HEK293 (cell line): ENCODE results near the gene KIF13A.
"Not testable (repeated sequence)": the region's sequence is repeated elsewhere in the genome, so short reads cannot be mapped to it uniquely, and the experiment has no call there.

ENCODE experiments used
- CTCF ChIA-PET: fragments of 350-600 bp; formaldehyde crosslinking; extraction: SDS; loops from one replicate; lab custom pipeline; 2021; ENCODE audit warnings: antibody characterized with exemption; lab: Yijun Ruan, JAX
- POLR2A ChIA-PET: fragments of 300-600 bp; formaldehyde crosslinking; extraction: SDS; loops from one replicate; lab custom pipeline; 2020; ENCODE audit warnings: antibody characterized with exemption, inconsistent platforms; lab: Yijun Ruan, JAX
- H3K27ac ChIP-seq: fragments of 200-500 bp; sonication (Bioruptor generic); 2 replicates; pipeline ENCODE4 v1.5.1; 2014; ENCODE audit warnings: low read depth, low read length, control low read depth, inconsistent platforms; ENCODE audit errors: extremely low read depth
- H3K36me3 ChIP-seq, 2 experiments: fragments of 200-500 bp in 1 of 2; sonication (Bioruptor generic) in 1 of 2; 1 replicate in 1 of 2; 2 replicates in 1 of 2; pipeline ENCODE4 v1.5.1; 2014 to 2017; ENCODE audit warnings: inconsistent platforms in 2 of 2, low read length in 2 of 2; ENCODE audit not compliant: control insufficient read depth in 2 of 2, insufficient read depth in 1 of 2
- H3K4me1 ChIP-seq: fragments of 200-500 bp; sonication (Bioruptor generic); 2 replicates; pipeline ENCODE4 v1.5.1; 2014; ENCODE audit warnings: mild to moderate bottlenecking, low read length, inconsistent platforms; ENCODE audit not compliant: control insufficient read depth, insufficient read depth
- H3K4me3 ChIP-seq: 2 replicates; pipeline ENCODE4 v1.5.1; 2011; ENCODE audit warnings: low read depth, mild to moderate bottlenecking, control low read depth, low read length, moderate library complexity
- H3K9me3 ChIP-seq: fragments of 200-500 bp; sonication (Bioruptor generic); 2 replicates; pipeline ENCODE4 v1.5.1; 2014; ENCODE audit warnings: low read depth, low read length, inconsistent platforms; ENCODE audit not compliant: control insufficient read depth, insufficient read depth
- HOXC10 ChIP-seq: sonication (generic); formaldehyde crosslinking; IDR thresholded peaks from 2 replicates; pipeline ENCODE4 v1.8.1; 2023; ENCODE audit warnings: mild to moderate bottlenecking, missing genetic modification reagents
- KLF8 ChIP-seq: fragments of 450-650 bp; formaldehyde crosslinking; IDR thresholded peaks from 2 replicates; pipeline ENCODE4 v1.5.1; 2016; ENCODE audit warnings: missing biosample characterization, missing genetic modification characterization
- MYNN ChIP-seq: fragments of 450-650 bp; formaldehyde crosslinking; IDR thresholded peaks from 2 replicates; pipeline ENCODE4 v1.5.1; 2016; ENCODE audit warnings: missing biosample characterization, missing genetic modification characterization, borderline replicate concordance
- OVOL3 ChIP-seq: fragments of 450-650 bp; formaldehyde crosslinking; IDR thresholded peaks from 2 replicates; pipeline ENCODE4 v1.5.1; 2016; ENCODE audit warnings: missing biosample characterization, missing genetic modification characterization
- SALL2 ChIP-seq: fragments of 450-650 bp; formaldehyde crosslinking; IDR thresholded peaks from 2 replicates; pipeline ENCODE4 v1.5.0; 2017; ENCODE audit warnings: missing biosample characterization, mild to moderate bottlenecking, missing genetic modification characterization, borderline replicate concordance
- SCRT1 ChIP-seq: fragments of 450-650 bp; formaldehyde crosslinking; IDR thresholded peaks from 2 replicates; pipeline ENCODE4 v1.5.1; 2016; ENCODE audit warnings: missing biosample characterization, missing genetic modification characterization, borderline replicate concordance
- YY2 ChIP-seq: fragments of 450-650 bp; formaldehyde crosslinking; IDR thresholded peaks from 2 replicates; pipeline ENCODE4 v1.5.1; 2016; ENCODE audit warnings: missing biosample characterization, missing genetic modification characterization
- ZBTB7A ChIP-seq: fragments of 450-650 bp; formaldehyde crosslinking; IDR thresholded peaks from 2 replicates; pipeline ENCODE4 v1.5.1; 2016; ENCODE audit warnings: low read depth, missing biosample characterization, missing genetic modification characterization
- ZEB2 ChIP-seq: fragments of 450-650 bp; formaldehyde crosslinking; IDR thresholded peaks from 2 replicates; pipeline ENCODE4 v1.5.1; 2016; ENCODE audit warnings: missing biosample characterization, missing genetic modification characterization
- ZNF112 ChIP-seq: fragments of 450-650 bp; formaldehyde crosslinking; IDR thresholded peaks from 2 replicates; pipeline ENCODE4 v1.5.0; 2017; ENCODE audit warnings: missing biosample characterization, missing genetic modification characterization
- ZNF138 ChIP-seq: fragments of 450-650 bp; formaldehyde crosslinking; IDR thresholded peaks from 2 replicates; pipeline ENCODE4 v1.5.1; 2016; ENCODE audit warnings: missing biosample characterization, missing genetic modification characterization, borderline replicate concordance
- ZNF23 ChIP-seq: fragments of 450-650 bp; formaldehyde crosslinking; IDR thresholded peaks from 2 replicates; pipeline ENCODE4 v1.5.1; 2016; ENCODE audit warnings: missing biosample characterization, missing genetic modification characterization, borderline replicate concordance
- ZNF274 ChIP-seq, 2 experiments: fragments of 200-500 bp in 1 of 2; fragments of 450-650 bp in 1 of 2; sonication (Bioruptor generic) in 1 of 2; formaldehyde crosslinking in 1 of 2; IDR thresholded peaks; 2 replicates each; pipeline versions ENCODE4 v1.5.1 to v1.6.1; 2014 to 2016; ENCODE audit warnings: borderline replicate concordance in 1 of 2, inconsistent platforms in 1 of 2, low read length in 1 of 2, missing biosample characterization in 1 of 2, missing genetic modification characterization in 1 of 2
- ZNF324 ChIP-seq: fragments of 450-650 bp; formaldehyde crosslinking; IDR thresholded peaks from 2 replicates; pipeline ENCODE4 v1.5.1; 2016; ENCODE audit warnings: missing biosample characterization, missing genetic modification characterization
- ZNF341 ChIP-seq: fragments of 450-650 bp; formaldehyde crosslinking; IDR thresholded peaks from 2 replicates; pipeline ENCODE4; 2016; ENCODE audit warnings: low read depth, missing biosample characterization, missing genetic modification characterization
- ZNF521 ChIP-seq: fragments of 450-650 bp; formaldehyde crosslinking; IDR thresholded peaks from 2 replicates; pipeline ENCODE4 v1.5.1; 2017; ENCODE audit warnings: missing biosample characterization, mild to moderate bottlenecking, missing genetic modification characterization
- ZNF585B ChIP-seq: fragments of 450-650 bp; formaldehyde crosslinking; IDR thresholded peaks from 2 replicates; pipeline ENCODE4 v1.5.1; 2016; ENCODE audit warnings: missing biosample characterization, missing genetic modification characterization
- ZNF621 ChIP-seq: fragments of 450-650 bp; formaldehyde crosslinking; IDR thresholded peaks from 2 replicates; pipeline ENCODE4 v1.5.1; 2017; ENCODE audit warnings: missing biosample characterization, missing genetic modification characterization
- ZNF785 ChIP-seq: fragments of 450-650 bp; formaldehyde crosslinking; IDR thresholded peaks from 2 replicates; pipeline ENCODE4 v1.5.1; 2016; ENCODE audit warnings: missing biosample characterization, missing genetic modification characterization
- TF ChIP-seq, protein P1 (sequence below): fragments of 450-650 bp; formaldehyde crosslinking; IDR thresholded peaks from 2 replicates; pipeline ENCODE4 v1.5.1; 2017; ENCODE audit warnings: missing biosample characterization, missing genetic modification characterization
- TF ChIP-seq, protein P2 (sequence below): fragments of 450-650 bp; formaldehyde crosslinking; IDR thresholded peaks from 2 replicates; pipeline ENCODE4 v1.5.1; 2016; ENCODE audit warnings: missing biosample characterization, missing genetic modification characterization
- TF ChIP-seq, protein P3 (sequence below): fragments of 450-650 bp; formaldehyde crosslinking; IDR thresholded peaks from 2 replicates; pipeline ENCODE4 v1.5.1; 2016; ENCODE audit warnings: missing biosample characterization, missing genetic modification characterization
- TF ChIP-seq, protein P4 (sequence below): fragments of 450-650 bp; formaldehyde crosslinking; IDR thresholded peaks from 2 replicates; pipeline ENCODE4 v1.5.1; 2016; ENCODE audit warnings: missing biosample characterization, missing genetic modification characterization

KIF13A gene

DNA sequence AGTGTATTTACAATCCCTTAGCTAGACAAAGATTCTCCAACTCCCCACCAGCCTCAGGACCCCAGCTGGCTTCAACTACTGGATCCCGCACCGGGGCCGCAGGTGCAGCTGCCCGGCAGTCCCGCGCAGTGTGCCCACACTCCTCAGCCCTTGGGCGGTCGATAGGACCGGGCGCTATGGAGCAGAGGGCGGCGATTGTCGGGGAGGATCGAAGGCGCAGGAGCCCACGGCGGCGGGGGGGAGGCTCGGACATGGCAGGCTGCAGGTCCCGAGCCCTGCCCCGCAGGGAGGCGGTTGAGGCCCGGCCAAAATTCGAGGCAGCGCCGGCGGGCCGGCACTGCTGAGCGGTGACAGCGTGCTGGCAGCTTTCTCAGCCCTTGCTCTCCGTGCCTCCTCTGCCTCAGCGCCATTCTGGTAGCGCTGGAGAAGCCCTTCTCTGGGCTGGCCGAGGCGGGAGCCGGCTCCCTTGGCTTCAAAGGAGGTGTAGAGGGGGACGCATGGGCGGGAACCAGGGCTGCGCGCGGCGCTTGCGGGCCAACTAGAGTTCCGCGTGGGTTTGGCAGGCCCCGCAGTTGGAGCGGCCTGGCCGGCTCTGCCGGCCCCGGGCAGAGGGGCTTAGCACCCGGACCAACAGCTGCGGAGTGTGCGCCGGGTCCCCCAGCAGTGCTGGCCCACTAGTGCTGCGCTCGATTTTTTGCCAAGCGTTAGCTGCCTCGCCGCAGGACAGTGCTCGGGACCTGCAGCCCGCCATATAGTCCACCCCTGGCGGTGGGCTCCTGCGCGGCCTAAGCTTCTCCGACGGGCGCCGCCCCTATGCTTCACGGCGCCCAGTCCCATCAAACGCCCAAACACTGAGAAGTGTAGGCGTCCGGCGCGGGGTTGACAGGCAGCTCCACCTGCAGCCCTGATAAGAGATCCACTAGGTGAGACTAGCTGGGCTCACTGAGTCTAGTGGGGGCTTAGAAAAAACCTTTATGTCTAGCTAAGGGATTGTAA lies 32.4 kb upstream of the KIF13A start:
- no peak for TF ChIP-seq ZNF341 (tag by site-specific recombination)
- TF ChIP-seq ZNF785 (tag by site-specific recombination): no peak
- no peak for TF ChIP-seq OVOL3 (tag by site-specific recombination)
- no peak for TF ChIP-seq ZBTB7A
- no peak for TF ChIP-seq HOXC10
- TF ChIP-seq, protein P1, sequence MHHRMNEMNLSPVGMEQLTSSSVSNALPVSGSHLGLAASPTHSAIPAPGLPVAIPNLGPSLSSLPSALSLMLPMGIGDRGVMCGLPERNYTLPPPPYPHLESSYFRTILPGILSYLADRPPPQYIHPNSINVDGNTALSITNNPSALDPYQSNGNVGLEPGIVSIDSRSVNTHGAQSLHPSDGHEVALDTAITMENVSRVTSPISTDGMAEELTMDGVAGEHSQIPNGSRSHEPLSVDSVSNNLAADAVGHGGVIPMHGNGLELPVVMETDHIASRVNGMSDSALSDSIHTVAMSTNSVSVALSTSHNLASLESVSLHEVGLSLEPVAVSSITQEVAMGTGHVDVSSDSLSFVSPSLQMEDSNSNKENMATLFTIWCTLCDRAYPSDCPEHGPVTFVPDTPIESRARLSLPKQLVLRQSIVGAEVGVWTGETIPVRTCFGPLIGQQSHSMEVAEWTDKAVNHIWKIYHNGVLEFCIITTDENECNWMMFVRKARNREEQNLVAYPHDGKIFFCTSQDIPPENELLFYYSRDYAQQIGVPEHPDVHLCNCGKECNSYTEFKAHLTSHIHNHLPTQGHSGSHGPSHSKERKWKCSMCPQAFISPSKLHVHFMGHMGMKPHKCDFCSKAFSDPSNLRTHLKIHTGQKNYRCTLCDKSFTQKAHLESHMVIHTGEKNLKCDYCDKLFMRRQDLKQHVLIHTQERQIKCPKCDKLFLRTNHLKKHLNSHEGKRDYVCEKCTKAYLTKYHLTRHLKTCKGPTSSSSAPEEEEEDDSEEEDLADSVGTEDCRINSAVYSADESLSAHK (tag by site-specific recombination): no peak
- no peak for TF ChIP-seq ZNF521 (tag by site-specific recombination)
- no peak for TF ChIP-seq MYNN (tag by site-specific recombination)
- no peak for TF ChIP-seq ZNF324
- TF ChIP-seq, protein P2, sequence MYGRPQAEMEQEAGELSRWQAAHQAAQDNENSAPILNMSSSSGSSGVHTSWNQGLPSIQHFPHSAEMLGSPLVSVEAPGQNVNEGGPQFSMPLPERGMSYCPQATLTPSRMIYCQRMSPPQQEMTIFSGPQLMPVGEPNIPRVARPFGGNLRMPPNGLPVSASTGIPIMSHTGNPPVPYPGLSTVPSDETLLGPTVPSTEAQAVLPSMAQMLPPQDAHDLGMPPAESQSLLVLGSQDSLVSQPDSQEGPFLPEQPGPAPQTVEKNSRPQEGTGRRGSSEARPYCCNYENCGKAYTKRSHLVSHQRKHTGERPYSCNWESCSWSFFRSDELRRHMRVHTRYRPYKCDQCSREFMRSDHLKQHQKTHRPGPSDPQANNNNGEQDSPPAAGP (tag by site-specific recombination): no peak
- Histone ChIP-seq H3K9me3 (no peaks in the 10 kb centered on the region), H3K27ac (no peak overlapping the region), H3K4me3 (no peak overlapping the region), H3K4me1 (no peaks in the 10 kb centered on the region), H3K36me3 (no peaks in the 10 kb centered on the region)
- ChIA-PET POLR2A (interaction anchor here (0.6 to 1.1 kb wide), 2 partner anchors 34 to 263 kb away, joined by 3 to 4 read pairs; no protein-coding TSS in a partner anchor), CTCF (no interaction called here)

DNA sequence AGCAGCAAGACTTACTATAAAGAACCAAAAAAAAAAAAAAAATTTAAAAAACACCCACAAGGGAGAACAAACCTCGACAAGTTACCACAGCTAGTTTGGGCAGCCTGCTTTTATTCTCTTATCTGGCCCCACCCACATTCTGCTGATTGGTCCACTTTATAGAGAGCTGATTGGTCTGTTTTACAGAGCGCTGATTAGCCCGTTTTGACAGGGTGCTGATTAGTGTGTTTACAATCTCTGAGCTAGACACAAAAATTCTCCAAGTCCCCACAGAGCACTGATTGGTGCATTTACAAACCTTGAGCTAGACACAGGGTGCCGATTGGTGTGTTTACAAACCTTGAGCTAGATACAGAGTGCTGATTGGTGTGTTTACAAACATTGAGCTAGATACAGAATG lies 31.7 kb upstream of the KIF13A start:
- POLR2A ChIA-PET, H3K36me3 ChIP-seq, H3K4me1 ChIP-seq, H3K4me3 ChIP-seq, H3K27ac ChIP-seq, H3K9me3 ChIP-seq: not testable (repeated sequence)
- CTCF ChIA-PET: interaction anchor here (0.8 kb wide), 1 partner anchor 258 kb away, joined by 4 read pairs; no protein-coding TSS in a partner anchor

DNA sequence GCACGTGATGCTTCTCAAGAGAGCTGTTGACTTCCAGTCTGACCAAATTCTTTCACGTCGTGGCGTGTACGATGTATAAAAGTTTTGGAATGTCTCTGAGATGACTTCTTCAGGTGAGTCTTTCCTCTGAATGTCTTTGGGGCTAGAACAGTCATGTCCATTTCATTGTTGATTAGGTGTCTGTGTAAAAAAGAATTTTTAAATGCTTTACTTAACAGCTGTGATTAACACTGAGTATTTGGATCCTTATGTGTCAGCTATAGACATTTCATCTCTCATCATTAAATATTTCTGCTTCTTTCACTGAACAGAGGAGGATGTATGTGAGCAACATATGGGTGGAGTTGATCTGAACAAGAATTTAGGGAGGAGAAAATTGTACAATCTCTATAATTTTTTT lies 29.3 kb upstream of the KIF13A start:
- Histone ChIP-seq H3K4me1 (no peaks in the 10 kb centered on the region), H3K4me3 (no peak overlapping the region), H3K27ac (no peak overlapping the region), H3K9me3 (no peaks in the 10 kb centered on the region), H3K36me3 (no peaks in the 10 kb centered on the region)
- ChIA-PET POLR2A (no interaction called here), CTCF (interaction anchor here (0.6 to 1.0 kb wide), 2 partner anchors 173 to 201 kb away, joined by 4 to 5 read pairs; no protein-coding TSS in a partner anchor)
- TF ChIP-seq, protein P3, sequence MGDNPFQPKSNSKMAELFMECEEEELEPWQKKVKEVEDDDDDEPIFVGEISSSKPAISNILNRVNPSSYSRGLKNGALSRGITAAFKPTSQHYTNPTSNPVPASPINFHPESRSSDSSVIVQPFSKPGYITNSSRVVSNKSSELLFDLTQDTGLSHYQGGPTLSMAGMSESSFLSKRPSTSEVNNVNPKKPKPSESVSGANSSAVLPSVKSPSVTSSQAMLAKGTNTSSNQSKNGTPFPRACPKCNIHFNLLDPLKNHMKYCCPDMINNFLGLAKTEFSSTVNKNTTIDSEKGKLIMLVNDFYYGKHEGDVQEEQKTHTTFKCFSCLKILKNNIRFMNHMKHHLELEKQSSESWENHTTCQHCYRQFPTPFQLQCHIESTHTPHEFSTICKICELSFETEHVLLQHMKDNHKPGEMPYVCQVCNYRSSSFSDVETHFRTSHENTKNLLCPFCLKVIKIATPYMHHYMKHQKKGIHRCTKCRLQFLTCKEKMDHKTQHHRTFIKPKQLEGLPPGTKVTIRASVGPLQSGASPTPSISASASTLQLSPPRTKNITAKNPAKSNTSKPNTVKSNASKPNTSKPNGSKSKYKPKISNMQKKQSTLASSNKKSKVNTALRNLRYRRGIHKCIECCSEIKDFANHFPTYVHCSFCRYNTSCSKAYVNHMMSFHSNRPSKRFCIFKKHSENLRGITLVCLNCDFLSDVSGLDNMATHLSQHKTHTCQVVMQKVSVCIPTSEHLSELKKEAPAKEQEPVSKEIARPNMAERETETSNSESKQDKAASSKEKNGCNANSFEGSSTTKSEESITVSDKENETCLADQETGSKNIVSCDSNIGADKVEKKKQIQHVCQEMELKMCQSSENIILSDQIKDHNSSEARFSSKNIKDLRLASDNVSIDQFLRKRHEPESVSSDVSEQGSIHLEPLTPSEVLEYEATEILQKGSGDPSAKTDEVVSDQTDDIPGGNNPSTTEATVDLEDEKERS: no peak
- TF ChIP-seq ZNF112 (no peak), ZNF621 (tag by site-specific recombination) (no peak), YY2 (tag by site-specific recombination) (no peak), ZNF274 (IDR thresholded peaks at IDR 0.05; ENCODE audit: low read length) (no peak), ZNF274 (tag by site-specific recombination; IDR thresholded peaks at IDR 0.05; ENCODE audit: borderline replicate concordance) (no peak), ZNF138 (tag by site-specific recombination) (no peak), SCRT1 (no peak), ZEB2 (no peak), SALL2 (tag by site-specific recombination) (no peak), KLF8 (tag by site-specific recombination) (no peak), ZNF23 (tag by site-specific recombination) (no peak), ZNF585B (tag by site-specific recombination) (no peak)
- TF ChIP-seq, protein P4, sequence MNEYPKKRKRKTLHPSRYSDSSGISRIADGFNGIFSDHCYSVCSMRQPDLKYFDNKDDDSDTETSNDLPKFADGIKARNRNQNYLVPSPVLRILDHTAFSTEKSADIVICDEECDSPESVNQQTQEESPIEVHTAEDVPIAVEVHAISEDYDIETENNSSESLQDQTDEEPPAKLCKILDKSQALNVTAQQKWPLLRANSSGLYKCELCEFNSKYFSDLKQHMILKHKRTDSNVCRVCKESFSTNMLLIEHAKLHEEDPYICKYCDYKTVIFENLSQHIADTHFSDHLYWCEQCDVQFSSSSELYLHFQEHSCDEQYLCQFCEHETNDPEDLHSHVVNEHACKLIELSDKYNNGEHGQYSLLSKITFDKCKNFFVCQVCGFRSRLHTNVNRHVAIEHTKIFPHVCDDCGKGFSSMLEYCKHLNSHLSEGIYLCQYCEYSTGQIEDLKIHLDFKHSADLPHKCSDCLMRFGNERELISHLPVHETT (tag by site-specific recombination): no peak
